Activated naive CD4-positive, alpha-beta T cell treated with anti-CD3 and anti-CD28 coated beads, Interleukin-2, amount 10 ng/mL, durations not matched to agents 7 days and 5 days (primary cell): ENCODE measurements around the gene MOGAT2.

ENCODE experiments used
- CTCF ChIA-PET: fragments of 350-600 bp; sonication (Branson Sonifier 250); formaldehyde crosslinking; loops from one replicate; lab custom pipeline; 2021; ENCODE audit warnings: antibody characterized with exemption; lab: Charles Lee
- DNase-seq: peaks from one replicate; pipeline ENCODE4 v3.0.0-alpha.2; 2020
- H3K27ac Mint-ChIP-seq: one replicate; pipeline ENCODE4 v1.8.0; 2021; ENCODE audit warnings: mild to moderate bottlenecking, moderate library complexity, mixed read lengths
- H3K27me3 Mint-ChIP-seq: one replicate; pipeline ENCODE4 v1.8.0; 2021; ENCODE audit warnings: mild to moderate bottlenecking, mixed read lengths
- H3K36me3 Mint-ChIP-seq: one replicate; pipeline ENCODE4 v1.8.0; 2021; ENCODE audit warnings: mixed read lengths
- H3K4me1 Mint-ChIP-seq: one replicate; pipeline ENCODE4 v1.8.0; 2021; ENCODE audit warnings: mixed read lengths
- H3K4me3 Mint-ChIP-seq: one replicate; pipeline ENCODE4 v1.8.0; 2021; ENCODE audit warnings: mild to moderate bottlenecking, moderate library complexity, mixed read lengths
- H3K9me3 Mint-ChIP-seq: one replicate; pipeline ENCODE4 v1.8.0; 2021; ENCODE audit warnings: mixed read lengths

Gene MOGAT2

GRCh38 chr11:75759832-75760231 is 42.2 kb downstream of the MOGAT2 start:
- Mint-ChIP-seq H3K4me1 (peaks cover 3% of the 10 kb centered on the region), H3K27ac (no peak overlapping the region)

GRCh38 chr11:75760243-75760642 is 42.6 kb downstream of the MOGAT2 start:
- Mint-ChIP-seq H3K27ac (no peak overlapping the region), H3K4me1 (peaks cover 2% of the 10 kb centered on the region), H3K9me3 (no peaks in the 10 kb centered on the region), H3K36me3 (no peaks in the 10 kb centered on the region), H3K27me3 (peaks cover 26% of the 10 kb centered on the region), H3K4me3 (no peak overlapping the region)
- no peak for DNase-seq
- CTCF ChIA-PET = no interaction called here

More at GRCh38 chr11:75759832-75760231, 42.2 kb downstream of the MOGAT2 start:
- H3K4me3 Mint-ChIP-seq = no peak overlapping the region
- DNase-seq = no peak
- CTCF ChIA-PET = no interaction called here
- peaks cover 26% of the 10 kb centered on the region for H3K27me3 Mint-ChIP-seq
- no peaks in the 10 kb centered on the region for H3K9me3 Mint-ChIP-seq
- H3K36me3 Mint-ChIP-seq = no peaks in the 10 kb centered on the region

GRCh38 chr11:75760710-75761493 is 43.3 kb downstream of the MOGAT2 start:
- no peak overlapping the region for H3K4me3 Mint-ChIP-seq
- no peak for DNase-seq
- no peak overlapping the region for H3K27ac Mint-ChIP-seq
- H3K4me1 Mint-ChIP-seq = no peaks in the 10 kb centered on the region
- no peaks in the 10 kb centered on the region for H3K9me3 Mint-ChIP-seq
- no peaks in the 10 kb centered on the region for H3K36me3 Mint-ChIP-seq
- CTCF ChIA-PET = no interaction called here
- peaks cover 20% of the 10 kb centered on the region for H3K27me3 Mint-ChIP-seq

- no peak for DNase-seq
- Mint-ChIP-seq H3K27ac (no peak overlapping the region), H3K4me1 (peaks cover under 1% of the 10 kb centered on the region), H3K36me3 (no peaks in the 10 kb centered on the region), H3K27me3 (peaks cover 10% of the 10 kb centered on the region), H3K9me3 (no peaks in the 10 kb centered on the region), H3K4me3 (no peak overlapping the region)
- CTCF ChIA-PET = no interaction called here
Observed at GRCh38 chr11:75762158-75762557, 44.5 kb downstream of the MOGAT2 start.

- CTCF ChIA-PET = no interaction called here
Observed at GRCh38 chr11:75762885-75763284, 45.2 kb downstream of the MOGAT2 start.

GRCh38 chr11:75763846-75764245 is 46.2 kb downstream of the MOGAT2 start:
- H3K9me3 Mint-ChIP-seq = no peaks in the 10 kb centered on the region
- H3K27ac Mint-ChIP-seq = no peak overlapping the region
- no peak for DNase-seq
- peaks cover 12% of the 10 kb centered on the region for H3K4me1 Mint-ChIP-seq
- CTCF ChIA-PET = interaction anchor here (1.1 kb wide), 1 partner anchor 102 kb away, joined by 3 read pairs; no protein-coding TSS in a partner anchor
- peaks cover 17% of the 10 kb centered on the region for H3K27me3 Mint-ChIP-seq
- no peak overlapping the region for H3K4me3 Mint-ChIP-seq
- no peaks in the 10 kb centered on the region for H3K36me3 Mint-ChIP-seq

More at GRCh38 chr11:75762885-75763284, 45.2 kb downstream of the MOGAT2 start:
- Mint-ChIP-seq H3K4me3 (no peak overlapping the region), H3K4me1 (peaks cover 7% of the 10 kb centered on the region), H3K9me3 (no peaks in the 10 kb centered on the region), H3K36me3 (no peaks in the 10 kb centered on the region), H3K27me3 (peaks cover 8% of the 10 kb centered on the region), H3K27ac (no peak overlapping the region)
- DNase-seq = peak; percentile 4

- Mint-ChIP-seq H3K27ac (no peak overlapping the region), H3K27me3 (peaks cover 22% of the 10 kb centered on the region), H3K36me3 (no peaks in the 10 kb centered on the region), H3K4me3 (no peak overlapping the region), H3K4me1 (peaks cover 13% of the 10 kb centered on the region), H3K9me3 (no peaks in the 10 kb centered on the region)
- peak; percentile 12 for DNase-seq
- CTCF ChIA-PET = interaction anchor here (0.8 to 1.1 kb wide), 2 partner anchors 12 to 101 kb away, joined by 3 read pairs; no protein-coding TSS in a partner anchor
Observed at GRCh38 chr11:75765116-75765515, 47.5 kb downstream of the MOGAT2 start.

- Mint-ChIP-seq H3K4me3 (no peak overlapping the region), H3K4me1 (peaks cover 13% of the 10 kb centered on the region), H3K9me3 (no peaks in the 10 kb centered on the region), H3K36me3 (no peaks in the 10 kb centered on the region), H3K27me3 (peaks cover 37% of the 10 kb centered on the region), H3K27ac (no peak overlapping the region)
- no peak for DNase-seq
- CTCF ChIA-PET = no interaction called here
Observed at GRCh38 chr11:75766443-75767227, 49.0 kb downstream of the MOGAT2 start.

- no peak overlapping the region for H3K4me3 Mint-ChIP-seq
- no peak for DNase-seq
- peaks cover 39% of the 10 kb centered on the region for H3K27me3 Mint-ChIP-seq
- no peaks in the 10 kb centered on the region for H3K9me3 Mint-ChIP-seq
- peaks cover 13% of the 10 kb centered on the region for H3K4me1 Mint-ChIP-seq
- CTCF ChIA-PET = no interaction called here
- H3K27ac Mint-ChIP-seq = no peak overlapping the region
- no peaks in the 10 kb centered on the region for H3K36me3 Mint-ChIP-seq
Observed at GRCh38 chr11:75767228-75767572, 49.6 kb downstream of the MOGAT2 start.

- H3K4me3 Mint-ChIP-seq = peak overlapping the region; percentile 66
- H3K27ac Mint-ChIP-seq = no peak overlapping the region
- CTCF ChIA-PET = interaction anchor here (0.6 kb wide), 1 partner anchor 366 kb away, joined by 3 read pairs; no protein-coding TSS in a partner anchor
- H3K9me3 Mint-ChIP-seq = no peaks in the 10 kb centered on the region
- H3K27me3 Mint-ChIP-seq = peaks cover 42% of the 10 kb centered on the region
- H3K4me1 Mint-ChIP-seq = peaks cover 13% of the 10 kb centered on the region
- no peaks in the 10 kb centered on the region for H3K36me3 Mint-ChIP-seq
- no peak for DNase-seq
Observed at GRCh38 chr11:75767793-75768111, 50.1 kb downstream of the MOGAT2 start.

GRCh38 chr11:75768112-75768908 is 50.7 kb downstream of the MOGAT2 start, which contains the start of gene DGAT2:
Gene DGAT2 (plus strand): TSS chr11:75768778. CDS start chr11:75768992, 214 bp downstream.
- Mint-ChIP-seq H3K27ac (no peak within 1 kb of the TSS), H3K36me3 (no peaks in the 10 kb centered on the region), H3K4me3 (peak within 1 kb of the TSS; percentile 66), H3K4me1 (peaks cover 14% of the 10 kb centered on the region), H3K9me3 (no peaks in the 10 kb centered on the region), H3K27me3 (peaks cover 42% of the 10 kb centered on the region)
- DNase-seq = peak; percentile 77
- CTCF ChIA-PET = interaction anchor here (0.6 kb wide), 1 partner anchor 367 kb away, joined by 3 read pairs; no protein-coding TSS in a partner anchor

GRCh38 chr11:75768909-75769771 is 51.5 kb downstream of the MOGAT2 start:
- H3K9me3 Mint-ChIP-seq = no peaks in the 10 kb centered on the region
- peak overlapping the region; percentile 21 for H3K4me3 Mint-ChIP-seq
- H3K36me3 Mint-ChIP-seq = no peaks in the 10 kb centered on the region
- H3K27ac Mint-ChIP-seq = no peak overlapping the region
- H3K27me3 Mint-ChIP-seq = peaks cover 42% of the 10 kb centered on the region
- CTCF ChIA-PET = no interaction called here
- H3K4me1 Mint-ChIP-seq = peaks cover 20% of the 10 kb centered on the region
- DNase-seq = no peak

- DNase-seq = no peak
- Mint-ChIP-seq H3K27ac (no peak overlapping the region), H3K36me3 (no peaks in the 10 kb centered on the region), H3K9me3 (no peaks in the 10 kb centered on the region), H3K4me1 (peaks cover 22% of the 10 kb centered on the region), H3K27me3 (peaks cover 42% of the 10 kb centered on the region), H3K4me3 (no peak overlapping the region)
- CTCF ChIA-PET = no interaction called here
Observed at GRCh38 chr11:75770102-75770501, 52.5 kb downstream of the MOGAT2 start.
